ENCODE measurements around the gene TRIM25. TPM values are rescaled to one million over a fixed set of nuclear protein-coding genes. Genes with fewer than 3 reads are reported as not detected.
A peak's percentile ranks its signal among the peaks of the same experiment; 100 is the strongest.

TRIM25 gene
- total RNA-seq, 1 experiment from 2014 or later, result 135 TPM

- ATAC-seq, result no peak
- TF ChIP-seq MAX (IDR thresholded peaks at IDR 0.05), result no peak
- TF ChIP-seq SIN3A (IDR thresholded peaks at IDR 0.05; ENCODE audit: low read depth), result no peak
- TF ChIP-seq CBX3 (IDR thresholded peaks at IDR 0.05; ENCODE audit: low read depth), result 0 out of 2 replicates have a peak, but pooled peaks have one; percentile 23
- 0 out of 2 replicates have a peak, but pooled peaks have one; percentile 4 for TF ChIP-seq SP1 (IDR thresholded peaks at IDR 0.05; ENCODE audit: low read depth)
- no peak for TF ChIP-seq TCF7L2 (IDR thresholded peaks at IDR 0.05; ENCODE audit: borderline replicate concordance, extremely low read depth, insufficient read depth, insufficient read length)
These were observed 17.0 kb upstream of the TRIM25 start for GRCh38 chr17:56930739-56931337.

GRCh38 chr17:56929362-56929969 is 15.6 kb upstream of the TRIM25 start:
- POLR2A ChIA-PET, result interaction anchor here (2.4 kb wide), 1 partner anchor 16 kb away, joined by 9 read pairs; the partner anchor contains the start of gene TRIM25
- Histone ChIP-seq H3K4me3 (replicated peaks in 1 of 2; ENCODE audit: low read depth in 1 of 2, low read length in 2 of 2) (no peak overlapping the region), H3K27me3 (ENCODE audit: insufficient read depth, low read length) (no peaks in the 10 kb centered on the region), H2AFZ (ENCODE audit: low read depth, low read length, poor library complexity, severe bottlenecking) (no peak overlapping the region), H3K4me1 (ENCODE audit: control insufficient read depth in 1 of 2, insufficient read depth in 2 of 2, low read length in 2 of 2) (no peaks in the 10 kb centered on the region), H3K79me2 (ENCODE audit: insufficient read depth, low read length) (no peaks in the 10 kb centered on the region), H4K20me1 (ENCODE audit: insufficient read depth) (no peaks in the 10 kb centered on the region), H3K9ac (ENCODE audit: low read length) (no peak overlapping the region), H3K4me2 (ENCODE audit: low read length) (no peak overlapping the region), H3K9me3 (ENCODE audit: control insufficient read depth in 1 of 2, insufficient read depth in 1 of 2, low read depth in 1 of 2, low read length in 2 of 2) (peaks cover 10 to 26% of the 10 kb centered on the region in 2 experiments; a peak in 2 of 4 replicates), H3K9me2 (ENCODE audit: insufficient read depth) (no peaks in the 10 kb centered on the region), H3K27ac (ENCODE audit: low read depth, low read length) (no peak overlapping the region), H3K36me3 (ENCODE audit: control insufficient read depth in 1 of 2, insufficient read depth in 2 of 2, low read length in 2 of 2) (peaks cover 7% of the 10 kb centered on the region in 2 experiments; a peak in 3 of 4 replicates)
- peak; percentile 49; the same call in 1 of the 2 replicates for TF ChIP-seq CBX3 (IDR thresholded peaks at IDR 0.05; ENCODE audit: low read depth)
- TF ChIP-seq CEBPB (IDR thresholded peaks at IDR 0.05; ENCODE audit: low read depth), result no peak
- ATAC-seq (no peak), DNase-seq (ENCODE audit: low read depth, low spot score) (peak; percentile 39)
- CTCF ChIA-PET, result no interaction called here
- intact Hi-C loops (cut with micrococcal nuclease), result no loop called here
- RAD21 ChIA-PET (ENCODE audit: low non-redundant PET in 1 of 2, low total read pairs in 2 of 2, uncharacterized antibody in 2 of 2, unreplicated experiment in 2 of 2), result no interaction called here
- BruUV-seq (replicated peaks), result no TSS peak

More at GRCh38 chr17:56930739-56931337, 17.0 kb upstream of the TRIM25 start:
- no peak for DNase-seq (ENCODE audit: low read depth, low spot score)
- H3K4me3 ChIP-seq (replicated peaks in 1 of 2; ENCODE audit: low read depth in 1 of 2, low read length in 2 of 2), result no peak overlapping the region
- intact Hi-C loops (cut with micrococcal nuclease), result no loop called here
- CTCF ChIA-PET, result no interaction called here
- no peaks in the 10 kb centered on the region for H4K20me1 ChIP-seq (ENCODE audit: insufficient read depth)
- H3K9me2 ChIP-seq (ENCODE audit: insufficient read depth), result no peaks in the 10 kb centered on the region
- H2AFZ ChIP-seq (ENCODE audit: low read depth, low read length, poor library complexity, severe bottlenecking), result no peak overlapping the region
- BruUV-seq (replicated peaks), result no TSS peak
- POLR2A ChIA-PET, result interaction anchor here (0.9 kb wide), 1 partner anchor 17 kb away, joined by 3 read pairs; the partner anchor contains the start of gene TRIM25
- peaks cover 10 to 26% of the 10 kb centered on the region in 2 experiments; a peak in 2 of 4 replicates for H3K9me3 ChIP-seq (ENCODE audit: control insufficient read depth in 1 of 2, insufficient read depth in 1 of 2, low read depth in 1 of 2, low read length in 2 of 2)
- H3K27ac ChIP-seq (ENCODE audit: low read depth, low read length), result no peak overlapping the region
- H3K27me3 ChIP-seq (ENCODE audit: insufficient read depth, low read length), result no peaks in the 10 kb centered on the region
- peaks cover 7 to 18% of the 10 kb centered on the region in 2 experiments; a peak in 3 of 4 replicates for H3K36me3 ChIP-seq (ENCODE audit: control insufficient read depth in 1 of 2, insufficient read depth in 2 of 2, low read length in 2 of 2)
- RAD21 ChIA-PET (ENCODE audit: low non-redundant PET in 1 of 2, low total read pairs in 2 of 2, uncharacterized antibody in 2 of 2, unreplicated experiment in 2 of 2), result no interaction called here
- no peak overlapping the region for H3K4me2 ChIP-seq (ENCODE audit: low read length)
- no peak overlapping the region for H3K9ac ChIP-seq (ENCODE audit: low read length)
- no peaks in the 10 kb centered on the region for H3K4me1 ChIP-seq (ENCODE audit: control insufficient read depth in 1 of 2, insufficient read depth in 2 of 2, low read length in 2 of 2)
- H3K79me2 ChIP-seq (ENCODE audit: insufficient read depth, low read length), result no peaks in the 10 kb centered on the region

Data from HCT116 (cell line).